Endothelial cell of umbilical vein (primary cell): ENCODE measurements around the gene PLCD4.

Experiments
- CTCF ChIP-seq, 2 donors: IDR thresholded peaks; 1 replicate in 1 of 2; 2 replicates in 1 of 2; pipeline ENCODE4 v1.5.1; 2011; ENCODE audit warnings: low read length in 2 of 2, mild to moderate bottlenecking in 2 of 2, moderate library complexity in 2 of 2, control low read depth in 1 of 2, inconsistent platforms in 1 of 2, low read depth in 1 of 2; ENCODE audit not compliant: insufficient read depth in 1 of 2; ENCODE audit errors: extremely low read depth in 1 of 2
- EZH2 ChIP-seq: IDR thresholded peaks from 2 replicates; pipeline ENCODE4 v1.6.1; 2012; ENCODE audit warnings: borderline replicate concordance, low read depth, mild to moderate bottlenecking, moderate library complexity, low read length, inconsistent platforms; ENCODE audit not compliant: severe bottlenecking
- JUN ChIP-seq: IDR thresholded peaks from 2 replicates; pipeline ENCODE4 v1.6.1; 2011; ENCODE audit warnings: borderline replicate concordance, low read depth; ENCODE audit not compliant: insufficient read length, insufficient read depth
- MAX ChIP-seq: IDR thresholded peaks from 2 replicates; pipeline ENCODE4 v1.6.1; 2011; ENCODE audit not compliant: insufficient read depth, insufficient read length
- POLR2A ChIP-seq: IDR thresholded peaks from 2 replicates; pipeline ENCODE4 v1.6.1; 2012; ENCODE audit warnings: low read depth, mild to moderate bottlenecking, control low read depth, low read length
- POLR2AphosphoS5 ChIP-seq: IDR thresholded peaks from 2 replicates; pipeline ENCODE4 v1.6.1; 2012; ENCODE audit warnings: low read depth, mild to moderate bottlenecking, control low read depth, low read length, moderate library complexity; ENCODE audit not compliant: insufficient read depth

GRCh38 chr2:218558986-218559385 lies 48.7 kb upstream of the PLCD4 start:
- TF ChIP-seq MAX (no peak), JUN (no peak), POLR2A (no peak), CTCF (IDR thresholded peaks at IDR 0.05; ENCODE audit: extremely low read depth in 1 of 2, insufficient read depth in 1 of 2, low read depth in 1 of 2, low read length in 2 of 2) (no peak), POLR2AphosphoS5 (no peak), EZH2 (no peak)
